ENCODE results near the gene E4F1. TPM values are rescaled to one million over a fixed set of nuclear protein-coding genes. Genes with fewer than 3 reads are reported as not detected.

Gene E4F1
- total and polyA plus RNA-seq, 2 of the 13 experiments (the other 11 are each of a cell fraction or from before 2014, with no cell fraction given): 13.8 to 19.5 TPM

GRCh38 chr16:2205104-2205966, 18.1 kb upstream of the E4F1 start, which contains the start of gene MLST8 (continued):
- TF ChIP-seq MNT (IDR thresholded peaks at IDR 0.05) (no peak), FOXO1 (CRISPR knock-in tag; IDR thresholded peaks at IDR 0.05) (peak; percentile 36), PHF20 (CRISPR knock-in tag; IDR thresholded peaks at IDR 0.05) (peak; percentile 75; the same call in 1 of the 2 replicates), NR3C1 (CRISPR knock-in tag; IDR thresholded peaks at IDR 0.05) (0 out of 2 replicates have a peak, but pooled peaks have one; percentile 88), HMG20B (CRISPR knock-in tag; conservative IDR thresholded peaks at IDR 0.05) (no peak), FOXM1 (CRISPR knock-in tag; IDR thresholded peaks at IDR 0.05) (0 out of 2 replicates have a peak, but pooled peaks have one; percentile 57), ZNF768 (CRISPR knock-in tag; IDR thresholded peaks at IDR 0.05) (peak; percentile 77; the same call in 1 of the 2 replicates), MTERF4 (CRISPR knock-in tag; IDR thresholded peaks at IDR 0.05) (0 out of 2 replicates have a peak, but pooled peaks have one; percentile 30), ZC3H13 (CRISPR knock-in tag; IDR thresholded peaks at IDR 0.05) (peak; percentile 60; the same call in 1 of the 2 replicates), ZNF335 (CRISPR knock-in tag; IDR thresholded peaks at IDR 0.05) (no peak), FLYWCH1 (CRISPR knock-in tag; IDR thresholded peaks at IDR 0.05) (no peak), ZNF552 (CRISPR knock-in tag; IDR thresholded peaks at IDR 0.05; ENCODE audit: borderline replicate concordance) (0 out of 2 replicates have a peak, but pooled peaks have one; percentile 37), ZNF441 (CRISPR knock-in tag; IDR thresholded peaks at IDR 0.05; ENCODE audit: borderline replicate concordance) (0 out of 2 replicates have a peak, but pooled peaks have one; percentile 16), UBTF (CRISPR knock-in tag; IDR thresholded peaks at IDR 0.05) (peak; percentile 19; the same call in 1 of the 2 replicates), ZNF740 (CRISPR knock-in tag; IDR thresholded peaks at IDR 0.05) (peak; percentile 98), ZNF18 (CRISPR knock-in tag; IDR thresholded peaks at IDR 0.05; ENCODE audit: insufficient replicate concordance) (peak; percentile 49), NR2F2 (IDR thresholded peaks at IDR 0.05; ENCODE audit: borderline replicate concordance, low read depth) (peak; percentile 3; the same call in 1 of the 2 replicates), ZBTB1 (CRISPR knock-in tag; IDR thresholded peaks at IDR 0.05; ENCODE audit: borderline replicate concordance) (0 out of 2 replicates have a peak, but pooled peaks have one; percentile 76), ZNF749 (CRISPR knock-in tag; IDR thresholded peaks at IDR 0.05; ENCODE audit: borderline replicate concordance) (no peak), RCOR2 (CRISPR knock-in tag; IDR thresholded peaks at IDR 0.05) (peak; percentile 12; the same call in 1 of the 2 replicates), MTA1 (CRISPR knock-in tag; IDR thresholded peaks at IDR 0.05; ENCODE audit: borderline replicate concordance) (0 out of 2 replicates have a peak, but pooled peaks have one; percentile 6), ZNF451 (CRISPR knock-in tag; IDR thresholded peaks at IDR 0.05) (peak; percentile 35; the same call in 1 of the 2 replicates)
